Measurements from ENCODE around the gene STARD5. TPM values are rescaled to one million over a fixed set of nuclear protein-coding genes. Genes with fewer than 3 reads are reported as not detected.
"Not testable (repeated sequence)": the region's sequence is repeated elsewhere in the genome, so short reads cannot be mapped to it uniquely, and the experiment has no call there.

Gene STARD5
- total RNA-seq (2014; rRNA removed; shearing (Covaris generic)): 2.9 and 3.2 TPM in 2 replicates

- DNase-seq (ENCODE audit: low spot score): peak; percentile 92
Measured at GRCh38 chr15:81323944-81324881, at the start of gene STARD5. Gene STARD5 (minus strand): TSS chr15:81324141. CDS start chr15:81324099, 42 bp downstream.

- no peak for DNase-seq (ENCODE audit: low spot score)
Measured at GRCh38 chr15:81373176-81373575, 49.2 kb upstream of the STARD5 start.

GRCh38 chr15:81372575-81372974, 48.6 kb upstream of the STARD5 start:
- no peak for DNase-seq (ENCODE audit: low spot score)

- DNase-seq (ENCODE audit: low spot score): no peak
Measured at GRCh38 chr15:81363718-81364500, 40.0 kb upstream of the STARD5 start.

- no peak for DNase-seq (ENCODE audit: low spot score)
Measured at GRCh38 chr15:81363276-81363675, 39.3 kb upstream of the STARD5 start.

GRCh38 chr15:81362790-81363189, 38.8 kb upstream of the STARD5 start:
- DNase-seq (ENCODE audit: low spot score): no peak

- DNase-seq (ENCODE audit: low spot score): no peak
Measured at GRCh38 chr15:81361891-81362290, 38.0 kb upstream of the STARD5 start.

GRCh38 chr15:81360491-81360890, 36.5 kb upstream of the STARD5 start:
- no peak for DNase-seq (ENCODE audit: low spot score)

- DNase-seq (ENCODE audit: low spot score): no peak
Measured at GRCh38 chr15:81358248-81358647, 34.3 kb upstream of the STARD5 start.

GRCh38 chr15:81357180-81357686, 33.3 kb upstream of the STARD5 start:
- no peak for DNase-seq (ENCODE audit: low spot score)

GRCh38 chr15:81356252-81356651, 32.3 kb upstream of the STARD5 start:
- DNase-seq (ENCODE audit: low spot score): no peak

GRCh38 chr15:81351651-81352050, 27.7 kb upstream of the STARD5 start:
- DNase-seq (ENCODE audit: low spot score): no peak

- no peak for DNase-seq (ENCODE audit: low spot score)
Measured at GRCh38 chr15:81349271-81349670, 25.3 kb upstream of the STARD5 start.

- DNase-seq (ENCODE audit: low spot score): not testable (repeated sequence)
Measured at GRCh38 chr15:81348691-81349090, 24.8 kb upstream of the STARD5 start.

GRCh38 chr15:81347910-81348309, 24.0 kb upstream of the STARD5 start:
- DNase-seq (ENCODE audit: low spot score): no peak

- DNase-seq (ENCODE audit: low spot score): no peak
Measured at GRCh38 chr15:81346611-81347010, 22.7 kb upstream of the STARD5 start.

GRCh38 chr15:81343371-81343770, 19.4 kb upstream of the STARD5 start:
- DNase-seq (ENCODE audit: low spot score): no peak

- DNase-seq (ENCODE audit: low spot score): no peak
Measured at GRCh38 chr15:81341351-81341750, 17.4 kb upstream of the STARD5 start.

- DNase-seq (ENCODE audit: low spot score): no peak
Measured at GRCh38 chr15:81339851-81340250, 15.9 kb upstream of the STARD5 start.

GRCh38 chr15:81339321-81339720, 15.4 kb upstream of the STARD5 start:
- no peak for DNase-seq (ENCODE audit: low spot score)

GRCh38 chr15:81338170-81339007, 14.4 kb upstream of the STARD5 start:
- peak; percentile 11 for DNase-seq (ENCODE audit: low spot score)

Measured in H4 (cell line).